MM.1S (cell line): ENCODE measurements around the gene DUS2.

ENCODE experiments used
- EZH2 ChIP-seq: fragments of 300-600 bp; sonication (generic); optimal IDR thresholded peaks from 2 replicates; pipeline ENCODE3; 2017; ENCODE audit warnings: low read depth, mild to moderate bottlenecking, antibody characterized with exemption, low read length, mixed read lengths
- TF ChIP-seq, protein P1 (sequence below): fragments of 300-600 bp; sonication (generic); IDR thresholded peaks from 2 replicates; pipeline ENCODE4 v1.5.1; 2016; ENCODE audit warnings: antibody characterized with exemption, low read length, mixed read lengths

DNA sequence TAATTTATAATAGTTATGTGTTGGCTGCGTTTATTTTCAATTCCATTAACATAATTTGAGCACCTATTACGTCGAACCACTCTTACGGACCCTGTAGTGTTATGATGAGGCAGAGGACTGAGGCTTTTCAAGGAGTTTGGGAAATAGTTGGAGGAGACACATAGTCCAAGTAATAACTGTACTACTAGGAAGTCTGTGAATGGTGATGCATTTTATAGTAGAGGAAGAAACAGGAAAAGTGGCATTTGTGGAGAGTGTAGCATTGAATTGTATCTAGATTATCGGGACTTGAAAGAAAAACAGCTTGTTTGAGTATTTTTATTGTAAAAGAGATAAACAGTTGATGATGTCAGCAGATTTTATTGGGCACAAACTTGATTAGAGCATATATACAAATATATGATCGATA is 63.8 kb downstream of the DUS2 start:
- TF ChIP-seq, protein P1, sequence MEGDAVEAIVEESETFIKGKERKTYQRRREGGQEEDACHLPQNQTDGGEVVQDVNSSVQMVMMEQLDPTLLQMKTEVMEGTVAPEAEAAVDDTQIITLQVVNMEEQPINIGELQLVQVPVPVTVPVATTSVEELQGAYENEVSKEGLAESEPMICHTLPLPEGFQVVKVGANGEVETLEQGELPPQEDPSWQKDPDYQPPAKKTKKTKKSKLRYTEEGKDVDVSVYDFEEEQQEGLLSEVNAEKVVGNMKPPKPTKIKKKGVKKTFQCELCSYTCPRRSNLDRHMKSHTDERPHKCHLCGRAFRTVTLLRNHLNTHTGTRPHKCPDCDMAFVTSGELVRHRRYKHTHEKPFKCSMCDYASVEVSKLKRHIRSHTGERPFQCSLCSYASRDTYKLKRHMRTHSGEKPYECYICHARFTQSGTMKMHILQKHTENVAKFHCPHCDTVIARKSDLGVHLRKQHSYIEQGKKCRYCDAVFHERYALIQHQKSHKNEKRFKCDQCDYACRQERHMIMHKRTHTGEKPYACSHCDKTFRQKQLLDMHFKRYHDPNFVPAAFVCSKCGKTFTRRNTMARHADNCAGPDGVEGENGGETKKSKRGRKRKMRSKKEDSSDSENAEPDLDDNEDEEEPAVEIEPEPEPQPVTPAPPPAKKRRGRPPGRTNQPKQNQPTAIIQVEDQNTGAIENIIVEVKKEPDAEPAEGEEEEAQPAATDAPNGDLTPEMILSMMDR: no peak
- no peak for TF ChIP-seq EZH2
